Endothelial cell of umbilical vein (primary cell): ENCODE measurements around the gene CNTNAP2. TPM values are rescaled to one million over a fixed set of nuclear protein-coding genes. Genes with fewer than 3 reads are reported as not detected.
"Not testable (repeated sequence)": the region's sequence is repeated elsewhere in the genome, so short reads cannot be mapped to it uniquely, and the experiment has no call there.

Experiments
- BruUV-seq: library from RNA; stranded (reverse); fragments of 400-500 nt; replicated peaks from 2 replicates; lab custom pipeline; 2021; lab: Mats Ljungman, UMichigan
- CTCF ChIA-PET: fragments of 300-600, 350-600 bp; sonication (Branson Sonifier 250); formaldehyde crosslinking; loops from one replicate; lab custom pipeline; 2021; ENCODE audit warnings: antibody characterized with exemption, inconsistent platforms; lab: Charles Lee
- POLR2A ChIA-PET: fragments of 300-600, 350-600 bp; sonication (Branson Sonifier 250); formaldehyde crosslinking; loops from one replicate; lab custom pipeline; 2021; ENCODE audit warnings: antibody characterized with exemption, inconsistent platforms; lab: Charles Lee
- DNase-seq: peaks from one replicate; pipeline ENCODE4 v3.0.0-alpha.2; 2011; ENCODE audit warnings: low read depth, low spot score
- FAIRE-seq: peaks from 2 replicates; lab custom pipeline; 2011; peaks lifted over from hg19 to GRCh38; lab: Jason Lieb, UNC
- H2AFZ ChIP-seq: 2 replicates; pipeline ENCODE4 v1.6.0; 2012; ENCODE audit warnings: low read depth, low read length, control low read depth, inconsistent platforms
- H3K27ac ChIP-seq: 2 replicates; pipeline ENCODE4 v1.5.1; 2011; ENCODE audit warnings: low read depth, mild to moderate bottlenecking, control low read depth, low read length, moderate library complexity; ENCODE audit not compliant: insufficient read depth
- H3K27me3 ChIP-seq, 2 experiments: 2 replicates each; pipeline versions ENCODE4 v1.6.0 to v1.6.1; 2011; ENCODE audit warnings: low read length in 2 of 2, mixed read lengths in 1 of 2; ENCODE audit not compliant: control insufficient read depth in 2 of 2, insufficient read depth in 2 of 2
- H3K36me3 ChIP-seq, 2 experiments: 2 replicates in 1 of 2; 3 replicates in 1 of 2; pipeline ENCODE4 v1.5.1; 2011; ENCODE audit warnings: low read length in 2 of 2, mild to moderate bottlenecking in 1 of 2, moderate library complexity in 1 of 2; ENCODE audit not compliant: control insufficient read depth in 2 of 2, insufficient read depth in 2 of 2; ENCODE audit errors: extremely low read depth in 1 of 2
- H3K4me1 ChIP-seq: 3 replicates; pipeline ENCODE4 v1.5.1; 2011; ENCODE audit warnings: mild to moderate bottlenecking, low read length; ENCODE audit not compliant: control insufficient read depth, insufficient read depth; ENCODE audit errors: extremely low read depth
- H3K4me2 ChIP-seq: 2 replicates; pipeline ENCODE4 v1.6.1; 2011; ENCODE audit warnings: low read length, control low read depth, mixed read lengths; ENCODE audit not compliant: insufficient read depth
- H3K4me3 ChIP-seq, 3 experiments: fragments of 200-600 bp in 1 of 3; sonication (generic), shearing (Covaris generic) in 1 of 3; replicated peaks in 1 of 3; 2 replicates each; pipeline ENCODE4 v1.5.1; 2011 to 2016; ENCODE audit warnings: control low read depth in 3 of 3, low read length in 3 of 3, mild to moderate bottlenecking in 2 of 3, inconsistent platforms in 1 of 3, low read depth in 1 of 3, moderate library complexity in 1 of 3; ENCODE audit not compliant: insufficient read depth in 1 of 3
- H3K79me2 ChIP-seq: 2 replicates; pipeline ENCODE4 v1.6.0; 2012; ENCODE audit warnings: low read length, inconsistent platforms; ENCODE audit not compliant: control insufficient read depth, insufficient read depth
- H3K9ac ChIP-seq: replicated peaks from 2 replicates; pipeline ENCODE3; 2011; ENCODE audit warnings: low read length, control low read depth; ENCODE audit not compliant: insufficient read depth; ENCODE audit errors: extremely low read depth
- H3K9me1 ChIP-seq: replicated peaks from 3 replicates; pipeline ENCODE4 v1.6.0; 2011; ENCODE audit warnings: mild to moderate bottlenecking, low read length; ENCODE audit not compliant: control insufficient read depth, insufficient read depth; ENCODE audit errors: extremely low read depth
- H3K9me3 ChIP-seq: replicated peaks from 2 replicates; pipeline ENCODE4 v1.5.1; 2012; ENCODE audit warnings: low read length, inconsistent platforms; ENCODE audit not compliant: control insufficient read depth, insufficient read depth
- H4K20me1 ChIP-seq: replicated peaks from 2 replicates; pipeline ENCODE3; 2011; ENCODE audit warnings: mild to moderate bottlenecking, low read length; ENCODE audit not compliant: control insufficient read depth, insufficient read depth; ENCODE audit errors: extremely low read depth
- FOS ChIP-seq: IDR thresholded peaks from 2 replicates; pipeline ENCODE4 v1.6.1; 2011; ENCODE audit warnings: mild to moderate bottlenecking, low read length, moderate library complexity, borderline replicate concordance; ENCODE audit not compliant: insufficient read depth
- dilution Hi-C: fragments of 300-500 bp; cut with MboI; formaldehyde crosslinking; loops from one replicate; pipeline ENCODE4 v1.15.0; 2019; ENCODE audit warnings: low sequenced_read_pairs; ENCODE audit not compliant: extremely low pct_ligation_motif_present
- intact Hi-C: fragments of 100-400 bp; cut with micrococcal nuclease; formaldehyde crosslinking; loops from one replicate; pipeline ENCODE4 v1.10.0; 2022
- polyA plus RNA-seq, 4 experiments: library from polyadenylated mRNA; depleted of rRNA in 3 of 4; stranded (reverse) in 3 of 4; unstranded in 1 of 4; fragments of >200 nt; gene quantifications; 2 replicates each; pipeline versions ENCODE4 v1.2.1 to v1.2.3, GENCODE V29; 2011 to 2012; ENCODE audit warnings: missing spikeins in 1 of 4
- total RNA-seq: library from RNA; stranded (reverse); gene quantifications from 2 replicates; pipeline ENCODE4 v1.2.3, GENCODE V29; 2021

CNTNAP2 gene
- total and polyA plus RNA-seq, 2 donors (not counting 3 experiments of a cell fraction or from before 2014, with no cell fraction given), result not detected

DNA sequence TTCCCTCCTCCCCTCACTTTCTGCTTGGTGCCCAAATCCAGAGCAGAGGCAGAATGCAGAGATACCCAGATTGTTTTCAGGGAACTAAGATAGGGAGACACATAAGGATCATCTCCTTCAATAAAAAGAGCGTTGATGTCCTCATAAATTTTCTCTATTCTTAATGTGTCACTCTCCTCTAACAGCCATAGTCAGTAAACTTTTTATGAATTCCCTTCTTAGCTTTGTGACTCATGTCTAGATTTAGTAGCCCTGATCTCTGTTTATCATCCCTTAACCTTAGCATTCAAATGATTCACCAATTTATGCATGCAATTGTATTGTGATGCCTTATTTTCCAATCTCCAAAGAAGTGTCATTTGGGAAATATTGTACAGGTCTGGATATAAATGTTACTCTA lies 1478.4 kb downstream of the CNTNAP2 start:
- POLR2A ChIA-PET, result no interaction called here
- no peak for TF ChIP-seq FOS
- no TSS peak for BruUV-seq
- FAIRE-seq (no peak), DNase-seq (no peak)
- intact Hi-C loops (no loop called here), dilution Hi-C loops (no loop called here)
- Histone ChIP-seq H3K79me2 (no peaks in the 10 kb centered on the region), H3K27me3 (no peaks in the 10 kb centered on the region), H4K20me1 (no peaks in the 10 kb centered on the region), H3K4me3 (no peak overlapping the region), H3K4me2 (no peak overlapping the region), H3K9ac (no peak overlapping the region), H3K9me1 (no peaks in the 10 kb centered on the region), H3K9me3 (peaks cover 3% of the 10 kb centered on the region), H3K27ac (no peak overlapping the region), H3K4me1 (no peaks in the 10 kb centered on the region), H3K36me3 (no peaks in the 10 kb centered on the region), H2AFZ (no peak overlapping the region)
- CTCF ChIA-PET, result no interaction called here

DNA sequence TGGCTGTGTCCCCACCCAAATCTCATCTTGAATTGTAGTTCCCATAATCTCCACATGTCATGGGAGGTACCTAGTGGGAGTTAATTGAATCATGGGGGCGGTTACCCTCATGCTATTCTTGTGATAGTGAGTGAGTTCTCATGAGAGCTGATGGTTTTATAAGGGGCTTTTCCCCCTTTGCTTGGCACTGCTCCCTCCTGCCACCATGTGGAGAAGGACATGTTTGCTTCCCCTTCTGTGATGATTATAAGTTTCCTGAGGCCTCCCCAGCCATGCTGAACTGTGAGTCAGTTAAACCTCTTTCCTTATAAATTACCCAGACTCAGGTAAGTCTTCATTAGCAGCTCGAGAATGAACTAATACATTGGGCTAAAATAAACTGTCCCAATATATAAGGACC lies 1482.1 kb downstream of the CNTNAP2 start:
- H3K79me2 ChIP-seq, BruUV-seq, H3K36me3 ChIP-seq, H3K4me2 ChIP-seq, H4K20me1 ChIP-seq, H2AFZ ChIP-seq, FAIRE-seq, dilution Hi-C loops, POLR2A ChIA-PET, H3K9ac ChIP-seq, H3K9me1 ChIP-seq, H3K4me1 ChIP-seq, H3K4me3 ChIP-seq, H3K9me3 ChIP-seq, DNase-seq, H3K27ac ChIP-seq, CTCF ChIA-PET, H3K27me3 ChIP-seq, intact Hi-C loops: not testable (repeated sequence)
